GM12874 (cell line): ENCODE results near the gene SIRT2.

Experiments
- TF ChIP-seq, protein P1 (sequence below): IDR thresholded peaks from 2 replicates; pipeline ENCODE4 v1.5.1; 2011; ENCODE audit warnings: low read depth, mild to moderate bottlenecking, control low read depth, low read length, moderate library complexity; ENCODE audit not compliant: insufficient read depth

The SIRT2 gene

GRCh38 chr19:38939957-38940356 lies 40.5 kb upstream of the SIRT2 start:
- TF ChIP-seq, protein P1, sequence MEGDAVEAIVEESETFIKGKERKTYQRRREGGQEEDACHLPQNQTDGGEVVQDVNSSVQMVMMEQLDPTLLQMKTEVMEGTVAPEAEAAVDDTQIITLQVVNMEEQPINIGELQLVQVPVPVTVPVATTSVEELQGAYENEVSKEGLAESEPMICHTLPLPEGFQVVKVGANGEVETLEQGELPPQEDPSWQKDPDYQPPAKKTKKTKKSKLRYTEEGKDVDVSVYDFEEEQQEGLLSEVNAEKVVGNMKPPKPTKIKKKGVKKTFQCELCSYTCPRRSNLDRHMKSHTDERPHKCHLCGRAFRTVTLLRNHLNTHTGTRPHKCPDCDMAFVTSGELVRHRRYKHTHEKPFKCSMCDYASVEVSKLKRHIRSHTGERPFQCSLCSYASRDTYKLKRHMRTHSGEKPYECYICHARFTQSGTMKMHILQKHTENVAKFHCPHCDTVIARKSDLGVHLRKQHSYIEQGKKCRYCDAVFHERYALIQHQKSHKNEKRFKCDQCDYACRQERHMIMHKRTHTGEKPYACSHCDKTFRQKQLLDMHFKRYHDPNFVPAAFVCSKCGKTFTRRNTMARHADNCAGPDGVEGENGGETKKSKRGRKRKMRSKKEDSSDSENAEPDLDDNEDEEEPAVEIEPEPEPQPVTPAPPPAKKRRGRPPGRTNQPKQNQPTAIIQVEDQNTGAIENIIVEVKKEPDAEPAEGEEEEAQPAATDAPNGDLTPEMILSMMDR: no peak

- TF ChIP-seq, protein P1: no peak
Measured at GRCh38 chr19:38933544-38933943, 34.1 kb upstream of the SIRT2 start.

- TF ChIP-seq, protein P1: peak; percentile 47
Measured at GRCh38 chr19:38932425-38933179, 33.2 kb upstream of the SIRT2 start.

DNA sequence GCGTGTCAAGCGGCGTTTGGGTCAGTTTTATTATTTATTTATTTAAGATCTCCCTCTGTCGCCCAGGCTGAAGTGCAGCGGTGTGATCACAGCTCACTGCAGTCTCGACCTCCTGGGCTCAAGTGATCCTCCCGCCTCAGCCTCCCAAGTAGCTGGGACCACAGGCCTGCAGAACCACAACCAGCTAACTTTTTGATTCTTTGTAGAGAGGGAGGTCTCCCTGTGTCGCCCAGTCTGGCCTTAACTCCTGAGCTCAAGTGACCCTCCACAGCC lies 32.0 kb upstream of the SIRT2 start:
- TF ChIP-seq, protein P1: no peak

GRCh38 chr19:38930776-38931520 lies 31.5 kb upstream of the SIRT2 start, which contains the start of gene MRPS12:
Gene MRPS12, plus strand, starts transcription at chr19:38930944. Its CDS starts 351 bp downstream, at chr19:38931295.
- TF ChIP-seq, protein P1: no peak

- TF ChIP-seq, protein P1: peak; percentile 99
Measured at GRCh38 chr19:38929929-38930775, 30.7 kb upstream of the SIRT2 start, which contains the start of gene SARS2. Gene SARS2, minus strand, starts transcription at chr19:38930763. Its CDS starts 27 bp downstream, at chr19:38930736.
